Measurements from ENCODE around the gene NACAD.

GRCh38 chr7:45105588-45106188 is 16.9 kb upstream of the NACAD start:
- TF ChIP-seq, protein P1, sequence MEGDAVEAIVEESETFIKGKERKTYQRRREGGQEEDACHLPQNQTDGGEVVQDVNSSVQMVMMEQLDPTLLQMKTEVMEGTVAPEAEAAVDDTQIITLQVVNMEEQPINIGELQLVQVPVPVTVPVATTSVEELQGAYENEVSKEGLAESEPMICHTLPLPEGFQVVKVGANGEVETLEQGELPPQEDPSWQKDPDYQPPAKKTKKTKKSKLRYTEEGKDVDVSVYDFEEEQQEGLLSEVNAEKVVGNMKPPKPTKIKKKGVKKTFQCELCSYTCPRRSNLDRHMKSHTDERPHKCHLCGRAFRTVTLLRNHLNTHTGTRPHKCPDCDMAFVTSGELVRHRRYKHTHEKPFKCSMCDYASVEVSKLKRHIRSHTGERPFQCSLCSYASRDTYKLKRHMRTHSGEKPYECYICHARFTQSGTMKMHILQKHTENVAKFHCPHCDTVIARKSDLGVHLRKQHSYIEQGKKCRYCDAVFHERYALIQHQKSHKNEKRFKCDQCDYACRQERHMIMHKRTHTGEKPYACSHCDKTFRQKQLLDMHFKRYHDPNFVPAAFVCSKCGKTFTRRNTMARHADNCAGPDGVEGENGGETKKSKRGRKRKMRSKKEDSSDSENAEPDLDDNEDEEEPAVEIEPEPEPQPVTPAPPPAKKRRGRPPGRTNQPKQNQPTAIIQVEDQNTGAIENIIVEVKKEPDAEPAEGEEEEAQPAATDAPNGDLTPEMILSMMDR (conservative IDR thresholded peaks at IDR 0.05) = no peak
- TF ChIP-seq ZFX (IDR thresholded peaks at IDR 0.05) = no peak
